Measurements from ENCODE around the gene DLX3. TPM values are rescaled to one million over a fixed set of nuclear protein-coding genes. Genes with fewer than 3 reads are reported as not detected.
A peak's percentile ranks its signal among the peaks of the same experiment; 100 is the strongest.

The DLX3 gene
- total RNA-seq, 2 donors from 2014 or later: 0.58 to 1.4 TPM

GRCh38 chr17:49967621-49968404, 27.2 kb downstream of the DLX3 start:
- 8 to 18% methylated on average over 5 to 10 of the region's 10 CpGs for WGBS, 2 experiments (ENCODE audit: insufficient coverage in 1 of 2, insufficient read length in 1 of 2)
- peaks cover 98% of the 10 kb centered on the region for H3K27me3 Mint-ChIP-seq (ENCODE audit: insufficient read depth)
- peaks cover 7% of the 10 kb centered on the region for H3K4me1 ChIP-seq (ENCODE audit: control insufficient read depth, insufficient read depth, low read length)

GRCh38 chr17:49967205-49967604, 27.8 kb downstream of the DLX3 start:
- Mint-ChIP-seq H3K9me3 (no peaks in the 10 kb centered on the region), H3K27me3 (ENCODE audit: insufficient read depth) (peaks cover 98% of the 10 kb centered on the region), H3K4me3 (no peak overlapping the region), H3K36me3 (ENCODE audit: low read depth) (no peaks in the 10 kb centered on the region), H3K27ac (no peak overlapping the region), H3K4me1 (peaks cover 30% of the 10 kb centered on the region)
- no peak for TF ChIP-seq CTCF (conservative IDR thresholded peaks at IDR 0.05)
- Histone ChIP-seq H3K36me3 (ENCODE audit: control insufficient read depth, insufficient read depth, low read length) (no peaks in the 10 kb centered on the region), H3K4me1 (ENCODE audit: control insufficient read depth, insufficient read depth, low read length) (peaks cover 4% of the 10 kb centered on the region), H3K9ac (ENCODE audit: extremely low read depth, low read length, poor library complexity, severe bottlenecking) (no peak overlapping the region), H3K27me3 (ENCODE audit: control insufficient read depth, insufficient read depth, low read length, poor library complexity, severe bottlenecking) (peaks cover 100% of the 10 kb centered on the region), H3K27ac (ENCODE audit: low read depth, low read length) (no peak overlapping the region), H3K9me3 (ENCODE audit: control insufficient read depth, low read length) (no peaks in the 10 kb centered on the region), H3K4me3 (ENCODE audit: low read length) (no peak overlapping the region)
- WGBS, 2 experiments (ENCODE audit: insufficient coverage in 1 of 2, insufficient read length in 1 of 2): 28 to 29% methylated on average over 3 of the region's 3 CpGs
- DNase-seq: no peak

More at GRCh38 chr17:49967621-49968404, 27.2 kb downstream of the DLX3 start:
- peak overlapping the region; percentile 77 for H3K4me3 ChIP-seq (ENCODE audit: low read length)
- peak overlapping the region; percentile 77 for H3K4me3 Mint-ChIP-seq
- no peak overlapping the region for H3K27ac ChIP-seq (ENCODE audit: low read depth, low read length)
- peaks cover 100% of the 10 kb centered on the region for H3K27me3 ChIP-seq (ENCODE audit: control insufficient read depth, insufficient read depth, low read length, poor library complexity, severe bottlenecking)
- DNase-seq: no peak
- peaks cover 34% of the 10 kb centered on the region for H3K4me1 Mint-ChIP-seq
- H3K9me3 Mint-ChIP-seq: no peaks in the 10 kb centered on the region
- H3K9me3 ChIP-seq (ENCODE audit: control insufficient read depth, low read length): no peaks in the 10 kb centered on the region
- no peak for TF ChIP-seq CTCF (conservative IDR thresholded peaks at IDR 0.05)
- no peaks in the 10 kb centered on the region for H3K36me3 Mint-ChIP-seq (ENCODE audit: low read depth)
- H3K36me3 ChIP-seq (ENCODE audit: control insufficient read depth, insufficient read depth, low read length): no peaks in the 10 kb centered on the region
- no peak overlapping the region for H3K9ac ChIP-seq (ENCODE audit: extremely low read depth, low read length, poor library complexity, severe bottlenecking)
- no peak overlapping the region for H3K27ac Mint-ChIP-seq

GRCh38 chr17:49966767-49967166, 28.3 kb downstream of the DLX3 start:
- peaks cover 30% of the 10 kb centered on the region for H3K4me1 Mint-ChIP-seq
- WGBS, 2 experiments (ENCODE audit: insufficient coverage in 1 of 2, insufficient read length in 1 of 2): 33 to 50% methylated on average over 1 to 2 of the region's 3 CpGs
- H3K27me3 Mint-ChIP-seq (ENCODE audit: insufficient read depth): peaks cover 98% of the 10 kb centered on the region
- no peak for DNase-seq
- H3K9me3 Mint-ChIP-seq: no peaks in the 10 kb centered on the region
- H3K9ac ChIP-seq (ENCODE audit: extremely low read depth, low read length, poor library complexity, severe bottlenecking): no peak overlapping the region
- H3K9me3 ChIP-seq (ENCODE audit: control insufficient read depth, low read length): no peaks in the 10 kb centered on the region
- no peak overlapping the region for H3K4me3 ChIP-seq (ENCODE audit: low read length)
- no peak overlapping the region for H3K27ac ChIP-seq (ENCODE audit: low read depth, low read length)
- H3K4me1 ChIP-seq (ENCODE audit: control insufficient read depth, insufficient read depth, low read length): peaks cover 4% of the 10 kb centered on the region
- no peak for TF ChIP-seq CTCF (conservative IDR thresholded peaks at IDR 0.05)
- no peaks in the 10 kb centered on the region for H3K36me3 Mint-ChIP-seq (ENCODE audit: low read depth)
- no peak overlapping the region for H3K4me3 Mint-ChIP-seq
- no peak overlapping the region for H3K27ac Mint-ChIP-seq
- peaks cover 100% of the 10 kb centered on the region for H3K27me3 ChIP-seq (ENCODE audit: control insufficient read depth, insufficient read depth, low read length, poor library complexity, severe bottlenecking)
- no peaks in the 10 kb centered on the region for H3K36me3 ChIP-seq (ENCODE audit: control insufficient read depth, insufficient read depth, low read length)
